ENCODE data around the gene TCF3.

The TCF3 gene

DNA sequence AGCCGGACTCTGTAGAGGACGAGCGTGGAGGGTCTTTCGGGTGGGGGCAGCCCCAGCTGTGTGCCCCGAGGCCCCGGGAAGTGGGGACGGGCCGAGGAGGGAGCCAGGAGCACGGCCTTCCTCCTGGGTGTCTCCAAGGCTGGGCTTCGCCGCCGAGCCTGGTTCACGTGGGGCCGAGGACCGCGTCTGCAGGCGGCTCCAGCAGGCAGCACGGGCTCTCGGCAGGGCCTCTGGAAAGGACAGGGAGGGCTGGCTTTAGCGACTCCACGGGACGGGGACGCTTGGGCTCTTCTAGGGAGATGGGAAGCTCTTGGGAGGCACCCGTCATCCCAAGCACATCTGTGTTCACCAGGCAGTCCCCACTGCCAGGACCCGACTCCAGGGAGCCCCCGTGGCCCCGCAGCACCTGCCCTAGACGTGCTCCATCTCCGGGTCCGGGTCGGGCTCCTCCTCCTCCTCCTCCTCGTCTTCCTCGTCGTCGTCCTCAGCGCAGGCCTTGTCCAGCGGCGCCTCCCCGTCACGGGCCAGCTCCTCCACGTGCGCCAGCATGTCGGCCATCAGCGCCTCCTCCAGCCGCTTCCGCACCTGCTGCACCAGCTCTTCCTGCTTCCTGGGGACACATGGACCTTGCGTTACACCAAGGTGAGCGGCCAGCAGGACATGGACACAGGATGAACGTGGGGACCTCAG is 74.3 kb downstream of the TCF3 start:
- H3K9me3 ChIP-seq, result no peaks in the 10 kb centered on the region
- no peak for DNase-seq
- peaks cover 55 to 69% (median 56%) of the 10 kb centered on the region in 3 donors for H3K36me3 ChIP-seq
- H3K4me1 ChIP-seq, result no peaks in the 10 kb centered on the region
- no peaks in the 10 kb centered on the region for H3K27me3 ChIP-seq
- H3K4me3 ChIP-seq, result no peak overlapping the region
- no peak overlapping the region for H3K27ac ChIP-seq
- intact Hi-C loops (cut with DNase I; ENCODE audit: low total_unique reads), result no loop called here
- TF ChIP-seq, protein P1, sequence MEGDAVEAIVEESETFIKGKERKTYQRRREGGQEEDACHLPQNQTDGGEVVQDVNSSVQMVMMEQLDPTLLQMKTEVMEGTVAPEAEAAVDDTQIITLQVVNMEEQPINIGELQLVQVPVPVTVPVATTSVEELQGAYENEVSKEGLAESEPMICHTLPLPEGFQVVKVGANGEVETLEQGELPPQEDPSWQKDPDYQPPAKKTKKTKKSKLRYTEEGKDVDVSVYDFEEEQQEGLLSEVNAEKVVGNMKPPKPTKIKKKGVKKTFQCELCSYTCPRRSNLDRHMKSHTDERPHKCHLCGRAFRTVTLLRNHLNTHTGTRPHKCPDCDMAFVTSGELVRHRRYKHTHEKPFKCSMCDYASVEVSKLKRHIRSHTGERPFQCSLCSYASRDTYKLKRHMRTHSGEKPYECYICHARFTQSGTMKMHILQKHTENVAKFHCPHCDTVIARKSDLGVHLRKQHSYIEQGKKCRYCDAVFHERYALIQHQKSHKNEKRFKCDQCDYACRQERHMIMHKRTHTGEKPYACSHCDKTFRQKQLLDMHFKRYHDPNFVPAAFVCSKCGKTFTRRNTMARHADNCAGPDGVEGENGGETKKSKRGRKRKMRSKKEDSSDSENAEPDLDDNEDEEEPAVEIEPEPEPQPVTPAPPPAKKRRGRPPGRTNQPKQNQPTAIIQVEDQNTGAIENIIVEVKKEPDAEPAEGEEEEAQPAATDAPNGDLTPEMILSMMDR (IDR thresholded peaks at IDR 0.05), result no peak

DNA sequence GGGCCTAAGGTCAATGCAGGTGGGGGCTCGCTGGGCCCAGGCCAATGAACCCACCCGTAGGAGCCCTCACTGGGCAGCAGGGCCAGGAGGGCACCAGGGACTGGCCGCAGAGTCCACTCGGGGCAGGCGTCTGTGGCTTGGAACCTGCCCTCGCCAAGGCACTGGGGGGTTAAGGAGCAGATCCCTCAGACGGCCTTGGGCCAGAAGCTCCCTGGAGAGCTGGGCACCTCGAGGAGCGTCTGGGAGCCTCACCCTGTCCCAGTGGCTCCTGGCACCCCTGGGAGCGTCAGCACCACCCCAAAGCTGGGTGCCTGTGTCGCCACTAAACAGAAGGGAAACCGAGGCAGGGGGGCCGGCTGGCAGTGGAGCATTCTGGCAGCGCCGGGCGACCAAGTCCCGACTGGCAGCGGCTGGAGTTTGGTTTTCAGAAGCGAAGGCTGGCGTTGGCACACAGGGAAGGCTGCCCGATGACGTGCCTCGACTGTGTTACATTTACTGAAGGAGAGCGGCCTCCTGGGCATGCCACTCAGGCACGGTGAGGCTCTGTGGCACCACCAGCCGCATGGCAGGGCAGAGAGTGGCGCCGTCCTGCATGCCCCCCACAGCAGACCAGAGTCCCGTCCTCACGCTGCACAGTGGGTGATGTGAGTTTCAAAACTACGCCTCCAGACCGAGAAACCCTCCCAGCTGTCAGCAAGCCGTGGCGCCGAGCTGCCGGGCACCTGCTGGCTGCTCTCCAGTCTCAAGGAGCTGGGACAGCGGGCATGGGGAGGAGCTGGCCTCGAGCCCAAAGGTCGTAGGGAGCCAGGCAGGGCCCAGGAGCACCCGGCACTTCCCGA is 75.1 kb downstream of the TCF3 start:
- TF ChIP-seq, protein P1 (IDR thresholded peaks at IDR 0.05), result no peak
- H3K4me3 ChIP-seq, result no peak overlapping the region

DNA sequence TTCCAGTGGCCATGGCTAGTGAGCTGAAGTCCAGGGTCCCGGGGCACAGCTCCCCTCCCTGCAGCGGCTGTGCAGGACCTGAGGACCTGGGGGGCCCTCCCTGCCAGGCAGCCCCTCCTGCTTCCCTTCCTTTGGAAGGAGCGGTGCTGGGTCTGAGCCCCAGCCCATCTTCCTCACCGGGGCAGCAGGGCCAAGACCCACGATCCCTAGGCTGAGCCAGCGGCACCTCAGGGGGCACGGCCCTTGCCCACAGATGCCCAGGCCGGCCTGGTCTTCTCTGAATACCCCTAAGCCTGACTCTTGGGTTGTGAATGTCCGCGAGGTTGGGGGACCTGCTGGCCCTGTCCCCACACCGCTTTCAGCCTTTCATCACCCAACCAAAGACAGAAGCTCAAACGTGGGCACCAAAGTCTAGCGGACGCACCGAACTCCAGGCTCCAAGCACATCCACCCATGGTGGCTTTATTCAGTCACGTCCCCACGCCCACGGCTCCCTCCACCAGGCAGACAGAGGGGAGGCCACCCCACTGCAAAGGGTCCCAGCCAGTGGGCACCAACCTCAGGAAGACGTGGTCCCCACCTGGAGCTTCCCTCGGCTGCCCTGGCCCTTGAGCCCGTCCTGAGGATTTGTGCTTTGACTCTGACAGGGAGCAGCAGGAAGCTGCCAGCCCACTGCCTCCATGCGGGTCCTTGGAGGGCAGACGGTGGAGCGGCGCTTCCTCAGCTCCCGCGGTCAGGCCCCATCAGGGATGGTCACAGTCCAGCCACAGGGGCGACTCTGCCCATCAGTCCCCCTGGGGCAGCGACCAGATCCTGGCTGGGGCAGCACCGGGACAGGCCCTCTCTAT is 75.9 kb downstream of the TCF3 start:
- DNase-seq, result no peak
- no peaks in the 10 kb centered on the region for H3K4me1 ChIP-seq
- peaks cover 40 to 53% (median 43%) of the 10 kb centered on the region in 3 donors for H3K36me3 ChIP-seq
- no peak overlapping the region for H3K27ac ChIP-seq
- intact Hi-C loops (cut with DNase I; ENCODE audit: low total_unique reads), result no loop called here
- no peak overlapping the region for H3K4me3 ChIP-seq
- H3K9me3 ChIP-seq, result no peaks in the 10 kb centered on the region
- no peaks in the 10 kb centered on the region for H3K27me3 ChIP-seq
- TF ChIP-seq, protein P1 (IDR thresholded peaks at IDR 0.05), result no peak

More for the DNA sequence above, 75.1 kb downstream of the TCF3 start:
- Histone ChIP-seq H3K4me1 (no peaks in the 10 kb centered on the region), H3K9me3 (no peaks in the 10 kb centered on the region), H3K27me3 (no peaks in the 10 kb centered on the region), H3K27ac (no peak overlapping the region), H3K36me3 (peaks cover 49 to 62% (median 51%) of the 10 kb centered on the region in 3 donors)
- intact Hi-C loops (cut with DNase I; ENCODE audit: low total_unique reads), result no loop called here
- no peak for DNase-seq

DNA sequence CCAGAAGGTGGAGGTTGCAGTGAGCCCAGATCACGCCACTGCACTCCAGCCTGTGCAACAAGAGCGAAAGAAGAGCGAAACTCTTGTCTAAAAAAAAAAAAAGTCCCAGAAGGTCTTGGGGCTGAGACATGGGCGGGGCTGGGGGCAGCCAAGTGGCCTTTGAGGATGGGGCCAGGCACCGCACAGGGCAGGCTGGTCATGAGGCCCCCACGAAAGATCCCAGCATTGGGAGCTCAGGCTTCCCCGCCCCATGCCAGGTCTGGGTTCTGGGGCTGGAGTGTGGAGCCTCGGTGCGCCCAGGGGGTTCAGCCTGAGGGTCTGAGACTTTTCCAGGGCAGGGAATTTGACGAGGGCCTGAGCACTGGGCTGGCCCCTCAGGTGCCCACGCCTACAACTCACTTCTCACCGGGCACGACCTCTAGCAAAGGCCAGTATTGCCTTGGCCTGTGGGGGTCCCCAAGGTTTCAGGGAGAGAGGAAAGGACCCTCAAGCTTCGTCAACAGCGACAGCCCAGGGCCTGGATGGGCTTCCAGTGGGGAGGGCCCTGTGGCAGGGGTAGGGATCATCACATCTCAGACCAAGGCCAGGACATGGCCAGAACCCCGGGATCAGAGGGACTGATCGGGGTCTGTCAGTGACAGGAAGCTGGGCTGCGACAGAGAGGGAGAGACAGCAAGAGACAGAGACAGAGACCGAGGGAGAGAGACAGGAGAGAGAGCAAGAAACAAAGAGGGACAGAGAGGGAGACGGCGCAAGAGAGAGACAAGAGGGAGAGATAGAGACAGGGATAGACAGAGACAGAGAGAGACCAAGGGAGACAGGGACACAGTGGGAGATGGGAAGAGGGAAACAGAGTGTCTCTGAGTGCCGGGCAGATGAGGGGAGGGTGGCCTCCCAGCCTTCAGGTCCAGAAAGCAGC is 76.8 kb downstream of the TCF3 start:
- no peak overlapping the region for H3K27ac ChIP-seq
- H3K36me3 ChIP-seq, result peaks cover 32 to 44% (median 34%) of the 10 kb centered on the region in 3 donors
- intact Hi-C loops (cut with DNase I; ENCODE audit: low total_unique reads), result no loop called here
- TF ChIP-seq, protein P1 (IDR thresholded peaks at IDR 0.05), result no peak
- no peak overlapping the region for H3K4me3 ChIP-seq
- no peak for DNase-seq
- H3K27me3 ChIP-seq, result no peaks in the 10 kb centered on the region
- no peaks in the 10 kb centered on the region for H3K4me1 ChIP-seq
- H3K9me3 ChIP-seq, result no peaks in the 10 kb centered on the region

All from tibial artery (tissue), 4 donors.